ENCODE results near the gene LBH. TPM values are rescaled to one million over a fixed set of nuclear protein-coding genes. Genes with fewer than 3 reads are reported as not detected.

The LBH gene
- total RNA-seq, 1 experiment from 2014 or later = not detected

DNA sequence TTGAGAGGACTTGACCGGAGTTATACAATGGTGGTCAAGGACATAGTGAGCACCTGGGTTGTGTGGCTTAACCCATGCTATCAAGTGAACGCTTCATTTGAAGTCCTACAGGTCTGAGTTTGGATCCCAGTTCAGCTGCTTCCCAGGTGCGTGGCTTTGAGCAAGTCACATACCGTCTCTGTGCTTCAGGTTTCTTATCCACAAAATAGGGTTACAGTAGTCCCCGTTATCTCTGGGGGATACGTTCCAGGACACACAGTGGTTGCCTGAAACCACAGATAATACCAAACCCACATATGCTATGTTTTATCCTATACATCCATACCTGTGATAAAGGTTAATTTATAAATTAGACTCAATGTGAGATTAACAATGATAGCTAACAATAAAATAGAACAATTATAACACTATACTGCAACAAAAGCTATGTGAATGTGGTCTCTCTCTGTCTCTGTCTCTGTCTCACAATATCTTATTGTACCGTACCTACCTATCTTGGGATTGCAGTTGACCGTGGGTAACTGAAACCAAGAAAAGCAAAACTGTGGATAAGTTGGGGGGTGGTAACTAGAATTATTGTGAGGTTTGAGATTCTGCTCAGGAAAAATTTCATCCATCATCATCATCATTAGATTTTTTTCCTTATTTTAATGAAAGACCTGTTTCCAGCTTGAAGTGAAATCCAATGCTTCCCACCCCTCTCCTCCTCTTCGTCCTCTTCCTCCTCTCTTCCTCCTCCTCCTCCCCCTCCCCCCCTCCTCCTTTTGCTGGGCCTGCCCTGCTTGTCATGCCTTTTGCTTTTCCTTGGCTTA, 22.7 kb downstream of the LBH start:
- in situ Hi-C loops (cut with HindIII; ENCODE audit: low sequenced_read_pairs) = no loop called here
- DNase-seq (ENCODE audit: low spot score) = no peak

DNA sequence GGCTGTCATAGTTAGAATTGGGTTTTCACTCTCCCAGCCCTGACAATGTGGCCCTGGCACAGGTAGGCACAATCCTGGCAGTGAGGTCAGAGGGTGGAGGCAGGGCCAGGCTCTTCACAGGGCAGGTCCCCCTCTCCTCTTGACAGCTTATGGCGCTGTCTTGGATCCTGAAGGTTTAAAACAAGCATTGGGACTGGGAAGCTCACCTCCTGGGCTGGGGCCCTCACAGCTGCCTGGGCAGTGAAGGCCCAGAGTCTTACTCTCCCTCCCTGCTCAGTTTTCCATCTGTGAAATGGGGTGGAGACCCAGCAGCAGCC, 23.3 kb downstream of the LBH start:
- DNase-seq (ENCODE audit: low spot score) = no peak
- in situ Hi-C loops (cut with HindIII; ENCODE audit: low sequenced_read_pairs) = no loop called here

- in situ Hi-C loops (cut with HindIII; ENCODE audit: low sequenced_read_pairs) = no loop called here
- DNase-seq (ENCODE audit: low spot score) = no peak
Measured at GRCh38 chr2:30255026-30255425, 23.7 kb downstream of the LBH start.

DNA sequence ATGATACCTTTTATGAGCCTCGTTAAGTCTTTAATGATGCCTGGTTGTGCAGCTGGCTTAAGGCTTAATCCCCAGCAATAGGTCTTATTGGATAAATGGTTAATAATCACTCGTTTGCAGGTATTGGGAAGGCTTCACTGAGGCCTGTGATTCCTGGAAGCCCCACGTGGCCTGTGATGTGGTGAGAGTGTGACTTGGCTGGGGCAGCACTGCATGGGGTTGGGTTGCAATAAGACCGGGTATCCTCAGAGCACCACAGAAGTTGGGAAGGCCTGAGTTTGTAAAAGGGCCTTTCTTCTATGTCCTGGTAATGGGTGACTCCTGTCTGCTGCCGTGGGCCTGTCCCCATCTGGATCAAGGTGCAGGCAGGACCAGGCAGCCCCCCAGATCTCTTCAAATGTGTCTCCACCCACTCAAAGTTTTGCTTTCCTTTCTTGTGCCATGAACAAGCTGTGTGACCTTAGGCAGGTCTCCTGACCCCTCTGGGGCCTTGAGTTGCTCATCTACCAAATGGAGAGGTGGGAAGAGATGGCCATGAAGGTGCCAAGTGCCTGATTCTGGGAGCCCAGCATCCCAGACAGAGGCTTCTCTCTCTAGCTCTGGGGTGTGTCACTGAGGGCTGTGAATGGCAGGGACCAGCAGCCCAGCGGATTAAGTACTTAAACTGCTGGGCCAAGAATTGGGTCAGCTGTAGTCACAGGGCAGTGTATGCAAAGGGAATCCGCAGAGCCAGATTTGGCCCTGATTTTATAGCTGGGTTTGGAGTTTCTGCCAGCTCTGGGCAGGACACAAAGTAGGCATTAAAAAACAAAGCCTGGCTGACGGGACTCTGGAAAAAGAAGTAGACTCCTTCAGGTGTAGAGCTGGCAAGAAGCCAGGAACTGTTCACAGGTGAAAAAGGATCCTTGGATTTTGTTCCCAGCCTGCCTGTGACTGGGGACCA, 24.4 kb downstream of the LBH start:
- in situ Hi-C loops (cut with HindIII; ENCODE audit: low sequenced_read_pairs) = no loop called here
- no peak for DNase-seq (ENCODE audit: low spot score)

DNA sequence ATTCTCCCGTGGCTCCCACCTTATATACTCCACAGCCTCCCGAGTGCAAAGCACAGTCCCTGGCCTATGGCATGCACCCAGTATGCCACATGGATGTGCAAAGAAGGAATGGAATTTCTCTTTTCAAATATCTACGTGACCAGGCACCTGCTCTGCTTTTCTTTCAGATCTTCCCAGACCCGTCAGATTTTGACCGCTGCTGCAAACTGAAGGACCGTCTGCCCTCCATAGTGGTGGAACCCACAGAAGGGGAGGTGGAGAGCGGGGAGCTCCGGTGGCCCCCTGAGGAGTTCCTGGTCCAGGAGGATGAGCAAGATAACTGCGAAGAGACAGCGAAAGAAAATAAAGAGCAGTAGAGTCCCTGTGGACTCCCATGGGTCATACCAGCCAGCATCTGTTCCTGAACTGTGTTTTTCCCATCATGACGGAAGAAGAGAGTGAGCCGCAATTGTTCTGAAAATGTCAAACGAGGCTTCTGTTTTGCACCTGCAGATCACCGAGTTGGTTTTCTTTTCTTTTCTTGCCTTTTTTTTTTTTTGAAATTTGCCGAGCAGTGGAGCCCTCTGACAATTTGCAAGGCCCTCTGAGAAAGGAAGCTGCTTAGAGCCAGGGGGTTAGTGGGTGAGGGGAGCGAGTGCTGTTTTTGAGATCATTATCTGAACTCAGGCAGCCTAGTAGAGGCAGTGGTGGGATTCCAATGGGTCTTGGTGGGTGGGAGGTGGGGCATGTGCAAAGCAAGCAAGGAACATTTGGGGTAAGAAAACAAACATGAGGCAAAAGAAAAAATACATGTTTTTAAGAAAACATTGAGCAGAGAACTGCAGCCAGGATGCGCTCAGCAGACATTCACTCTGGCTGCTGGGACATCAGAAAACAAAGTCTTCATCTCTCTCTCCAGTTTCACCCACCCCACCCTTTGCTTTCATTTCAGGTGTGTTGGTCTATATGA, 26.2 kb downstream of the LBH start:
- no peak for DNase-seq (ENCODE audit: low spot score)
- in situ Hi-C loops (cut with HindIII; ENCODE audit: low sequenced_read_pairs) = no loop called here

DNA sequence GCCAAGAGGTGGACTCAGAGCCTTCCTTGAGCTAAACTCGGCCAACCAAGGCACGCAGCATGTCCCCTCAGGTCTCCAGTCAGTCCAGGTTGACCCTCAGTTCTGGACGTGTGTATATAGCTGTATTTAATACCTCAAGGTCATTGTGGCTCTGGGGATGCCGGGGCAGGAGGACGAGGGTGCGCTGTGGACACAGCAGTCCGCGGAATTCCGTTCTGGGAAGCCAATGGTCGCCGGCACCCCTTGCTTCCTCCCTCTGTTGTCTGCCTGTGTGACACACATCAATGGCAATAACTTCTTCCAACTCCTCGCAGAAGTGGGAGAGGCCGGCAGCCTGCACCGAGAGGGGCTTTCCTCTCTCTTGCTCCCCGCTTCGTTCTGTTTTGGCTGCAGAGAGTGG, 27.7 kb downstream of the LBH start:
- in situ Hi-C loops (cut with HindIII; ENCODE audit: low sequenced_read_pairs) = no loop called here
- DNase-seq (ENCODE audit: low spot score) = no peak

GRCh38 chr2:30259827-30260679, 28.7 kb downstream of the LBH start:
- in situ Hi-C loops (cut with HindIII; ENCODE audit: low sequenced_read_pairs) = no loop called here
- no peak for DNase-seq (ENCODE audit: low spot score)

GRCh38 chr2:30260941-30261340, 29.6 kb downstream of the LBH start:
- in situ Hi-C loops (cut with HindIII; ENCODE audit: low sequenced_read_pairs) = no loop called here

GRCh38 chr2:30261695-30262211, 30.4 kb downstream of the LBH start:
- no peak for DNase-seq (ENCODE audit: low spot score)
- in situ Hi-C loops (cut with HindIII; ENCODE audit: low sequenced_read_pairs) = no loop called here

More at GRCh38 chr2:30260941-30261340, 29.6 kb downstream of the LBH start:
- no peak for DNase-seq (ENCODE audit: low spot score)

GRCh38 chr2:30262716-30263309, 31.5 kb downstream of the LBH start:
- in situ Hi-C loops (cut with HindIII; ENCODE audit: low sequenced_read_pairs) = no loop called here
- DNase-seq (ENCODE audit: low spot score) = no peak

- in situ Hi-C loops (cut with HindIII; ENCODE audit: low sequenced_read_pairs) = no loop called here
- DNase-seq (ENCODE audit: low spot score) = no peak
Measured at GRCh38 chr2:30264274-30264673, 32.9 kb downstream of the LBH start.

- in situ Hi-C loops (cut with HindIII; ENCODE audit: low sequenced_read_pairs) = no loop called here
- DNase-seq (ENCODE audit: low spot score) = no peak
Measured at GRCh38 chr2:30265052-30266015, 34.0 kb downstream of the LBH start.

DNA sequence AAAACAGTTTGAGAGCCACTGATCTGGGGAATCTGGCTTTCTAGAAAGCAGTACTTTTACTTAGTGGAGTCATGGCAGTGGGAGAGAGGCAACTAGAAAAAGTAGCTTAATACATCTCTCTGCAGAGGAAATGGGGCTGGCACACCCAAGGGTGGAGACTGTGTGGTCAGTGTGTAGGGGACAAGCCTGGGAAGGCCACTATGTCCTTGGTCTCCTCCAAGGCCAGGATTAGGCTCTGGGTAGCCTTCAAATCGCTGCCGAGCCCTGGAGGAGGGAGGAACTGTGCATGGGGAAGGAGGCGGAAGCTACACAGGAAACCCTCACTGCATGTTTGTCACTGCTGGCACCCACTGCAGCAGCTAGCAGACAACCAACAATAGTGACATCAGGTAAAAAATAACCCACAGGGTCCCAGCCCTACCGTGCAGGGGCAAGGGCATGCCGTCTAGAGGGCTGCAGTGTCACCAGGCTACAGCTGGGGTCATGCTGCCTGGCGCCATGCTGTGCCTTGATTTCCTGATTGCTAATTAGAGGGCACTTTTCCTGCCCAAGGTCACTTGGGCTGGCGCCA, 34.8 kb downstream of the LBH start:
- DNase-seq (ENCODE audit: low spot score) = no peak
- in situ Hi-C loops (cut with HindIII; ENCODE audit: low sequenced_read_pairs) = no loop called here

DNA sequence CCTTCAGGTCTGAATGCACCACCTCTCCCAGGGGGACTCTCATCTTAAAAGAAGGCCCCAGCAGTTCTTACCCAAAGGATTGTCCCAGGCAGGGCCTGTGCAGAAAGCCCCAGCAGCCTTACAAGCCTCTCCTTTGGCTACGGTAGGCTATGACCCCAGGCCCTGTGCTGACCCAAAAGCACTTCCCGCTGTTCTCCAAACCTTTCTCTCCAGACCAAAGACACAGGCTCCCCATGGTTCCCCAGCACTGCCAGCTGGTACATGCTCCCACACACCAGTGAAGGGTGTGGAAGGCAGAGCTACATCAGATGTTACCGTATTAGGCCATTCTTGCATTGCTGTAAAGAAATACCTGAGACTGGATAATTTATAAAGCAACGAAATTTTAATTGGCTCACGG, 35.4 kb downstream of the LBH start:
- no peak for DNase-seq (ENCODE audit: low spot score)
- in situ Hi-C loops (cut with HindIII; ENCODE audit: low sequenced_read_pairs) = no loop called here

- in situ Hi-C loops (cut with HindIII; ENCODE audit: low sequenced_read_pairs) = no loop called here
- no peak for DNase-seq (ENCODE audit: low spot score)
Measured at GRCh38 chr2:30267161-30267975, 36.0 kb downstream of the LBH start.

Measured in G401 (cell line).